ENCODE results near the gene QDPR.
A peak's percentile ranks its signal among the peaks of the same experiment; 100 is the strongest.

QDPR gene

DNA sequence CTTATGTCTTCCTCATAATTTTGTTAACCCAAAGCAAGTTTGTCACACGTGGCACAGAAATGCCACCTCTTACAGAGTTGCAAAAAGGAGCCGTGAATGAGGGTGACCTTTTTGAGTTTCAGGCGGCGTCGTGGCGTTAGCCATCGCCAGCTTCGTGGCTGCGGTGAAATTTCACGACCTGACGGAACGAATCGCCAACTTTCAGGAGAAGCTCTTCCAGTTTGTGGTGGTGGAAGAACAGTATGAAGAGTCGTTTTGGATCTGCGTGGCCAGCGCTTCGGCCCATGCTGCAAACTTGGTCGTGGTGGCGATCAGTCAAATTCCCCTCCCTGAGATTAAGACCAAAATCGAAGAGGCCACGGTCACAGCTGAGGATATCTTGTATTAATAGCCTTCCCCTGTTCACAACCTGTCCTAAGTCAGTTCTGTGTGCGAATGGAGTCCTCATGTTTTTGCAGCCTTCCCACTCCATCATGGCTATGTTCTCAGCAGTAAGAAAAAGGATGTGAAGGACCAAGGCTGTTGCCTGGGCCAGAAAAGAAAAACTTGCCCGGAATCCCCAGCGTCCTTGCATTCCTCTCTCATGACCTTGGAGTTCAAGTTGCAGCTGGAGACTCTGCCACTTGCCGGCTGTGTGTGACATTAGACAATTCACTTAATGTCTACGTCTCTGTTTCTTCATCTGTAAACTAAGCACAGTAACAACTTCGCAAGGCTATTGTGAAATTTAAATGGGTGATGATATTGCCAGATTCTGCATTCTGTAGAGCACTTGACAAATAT, 15.0 kb upstream of the QDPR start:
- no peak for DNase-seq

DNA sequence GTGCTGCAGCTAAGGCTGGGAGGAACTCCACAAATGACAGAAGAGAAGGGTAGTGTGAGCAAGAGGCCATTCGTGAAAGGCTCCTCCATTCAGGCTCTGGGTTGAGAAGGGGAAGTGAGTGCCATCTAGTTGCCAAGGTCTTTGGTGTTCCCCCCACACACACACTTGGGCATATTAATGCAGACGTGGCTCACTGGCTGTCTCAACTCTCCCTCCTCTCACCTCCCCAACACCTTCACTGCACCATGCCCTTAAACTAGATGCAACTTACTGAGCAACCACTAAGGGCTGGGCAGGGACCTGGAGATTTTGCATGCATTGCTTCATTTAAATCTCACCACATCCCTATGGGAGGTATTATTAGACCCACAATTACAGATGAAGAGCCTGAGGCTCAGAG, 11.8 kb upstream of the QDPR start:
- DNase-seq = no peak

DNA sequence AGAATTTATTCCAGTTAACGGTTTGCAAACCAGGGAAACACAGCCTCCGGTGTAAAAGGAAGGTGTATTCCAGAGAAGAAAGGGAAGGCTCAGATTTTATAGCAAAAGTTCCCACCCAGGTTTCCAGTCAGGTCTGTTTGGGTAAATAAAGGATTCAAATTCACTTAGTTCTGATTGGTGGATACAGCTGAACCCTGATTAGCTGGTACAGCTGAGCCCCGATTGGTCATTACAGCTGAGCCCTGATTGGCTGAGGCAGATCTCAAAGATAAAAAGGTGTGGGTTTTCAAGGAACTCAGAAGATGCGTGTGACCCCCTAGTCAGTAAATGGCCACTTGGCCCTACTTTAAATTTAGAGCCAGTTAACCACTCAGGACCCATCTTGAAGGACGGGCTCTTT, 9.7 kb upstream of the QDPR start:
- no peak for DNase-seq

DNA sequence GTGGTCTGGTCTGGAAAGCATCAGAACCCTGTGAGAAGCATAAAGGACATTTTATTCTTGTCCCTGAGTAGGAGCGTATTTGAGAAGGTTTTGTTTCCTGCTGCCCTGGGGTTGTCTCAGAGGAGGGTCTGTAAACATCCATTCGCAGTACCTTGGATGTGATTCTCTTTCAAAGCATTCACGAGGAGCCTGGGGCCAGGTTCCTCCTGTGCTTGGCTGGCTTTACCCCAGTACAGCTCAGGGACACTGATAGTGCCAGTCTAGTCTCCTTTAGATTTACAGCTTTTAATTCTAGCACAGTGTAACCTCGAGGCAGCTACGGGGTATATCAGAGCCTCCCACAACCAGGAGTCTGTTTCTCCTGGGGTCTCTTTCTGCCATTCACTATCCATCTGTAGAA, 5.8 kb upstream of the QDPR start:
- no peak for DNase-seq

DNA sequence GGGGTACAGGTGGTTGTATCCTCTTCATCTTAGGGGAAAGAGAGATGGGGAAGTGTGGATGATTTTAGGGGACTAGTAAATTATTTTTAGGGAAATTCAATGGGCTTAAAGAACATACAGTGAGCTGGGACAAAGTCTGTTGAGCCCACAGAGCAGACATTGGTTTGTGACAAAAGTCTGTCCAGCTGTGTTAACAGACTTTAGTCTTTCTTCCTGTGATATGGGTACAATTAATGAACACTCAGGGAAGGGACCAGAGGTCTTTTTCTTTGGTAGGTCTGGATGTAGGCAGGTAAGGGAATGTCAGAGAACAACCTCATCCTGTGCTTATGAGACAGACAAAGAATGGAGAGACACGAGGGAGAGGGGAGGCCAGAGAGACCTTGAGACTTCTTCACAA, 5.1 kb upstream of the QDPR start:
- no peak for DNase-seq

DNA sequence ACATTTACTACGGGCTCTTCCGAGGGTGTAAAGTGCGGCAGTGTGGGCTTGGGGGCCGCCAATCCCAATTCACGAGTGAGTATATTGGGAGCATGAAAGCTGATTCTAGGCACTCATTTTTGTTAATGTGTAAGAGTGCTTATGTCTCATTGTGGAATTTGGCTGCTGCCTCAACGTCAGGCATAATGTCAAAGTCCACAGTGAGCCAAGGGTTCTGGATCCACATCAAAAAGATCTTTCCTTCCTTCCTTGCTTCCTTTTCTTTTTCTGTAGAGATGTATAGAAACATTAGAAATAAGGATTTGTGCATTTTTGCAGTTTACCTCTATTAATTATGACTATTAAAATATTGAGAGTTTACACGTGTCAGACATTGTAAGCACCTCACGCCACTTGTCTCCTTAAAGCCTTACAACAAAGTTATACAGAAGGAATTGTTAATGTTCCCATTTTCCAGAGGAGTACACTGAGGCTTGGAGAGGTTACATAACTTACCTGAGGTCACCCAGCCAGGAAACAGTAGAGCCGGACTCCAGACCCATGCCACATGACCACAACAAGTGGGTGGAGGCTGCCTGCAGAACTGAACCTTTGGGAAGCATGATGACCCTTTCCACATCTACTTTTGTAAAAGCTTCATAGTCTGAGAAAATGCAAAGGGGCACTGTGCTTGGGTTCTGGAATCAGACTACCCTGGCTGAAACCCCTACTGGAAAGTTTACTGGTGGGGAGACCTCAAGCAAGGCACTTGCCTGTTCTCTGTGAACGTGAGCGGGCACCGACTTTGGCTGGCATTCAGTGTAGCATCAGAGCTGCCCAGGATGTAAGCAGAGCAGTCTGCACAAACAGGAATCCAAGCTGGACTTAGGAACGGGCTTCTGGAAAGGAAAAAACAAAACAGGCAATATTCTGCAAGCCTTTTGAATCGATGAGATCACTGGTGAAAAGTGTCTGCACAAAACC, 3.8 kb upstream of the QDPR start:
- DNase-seq = no peak

DNA sequence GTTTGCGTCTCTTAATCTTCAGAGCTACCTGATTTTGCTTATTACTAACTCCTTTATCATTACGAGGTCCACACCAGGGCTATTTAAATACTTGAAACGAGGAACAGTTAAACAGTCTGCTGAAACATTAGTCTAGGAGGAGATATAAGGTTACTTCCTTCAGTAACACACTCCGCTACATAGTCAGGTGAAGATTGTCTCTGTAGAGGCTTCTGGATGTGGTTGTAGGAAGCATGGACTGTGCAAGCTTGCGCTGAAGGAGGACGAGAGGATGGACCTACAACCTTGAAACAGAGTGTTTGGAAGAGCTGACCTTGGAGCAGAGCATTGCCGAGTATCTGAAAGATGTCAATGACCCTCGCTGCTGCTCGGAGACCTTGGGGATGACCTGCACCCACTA, 3.0 kb upstream of the QDPR start, which contains the start of gene CLRN2:
Gene CLRN2, plus strand, starts transcription at position 301 of the 400 bp plus-strand sequence. CDS start 102 bp downstream, outside the sequence.
- DNase-seq = no peak

DNA sequence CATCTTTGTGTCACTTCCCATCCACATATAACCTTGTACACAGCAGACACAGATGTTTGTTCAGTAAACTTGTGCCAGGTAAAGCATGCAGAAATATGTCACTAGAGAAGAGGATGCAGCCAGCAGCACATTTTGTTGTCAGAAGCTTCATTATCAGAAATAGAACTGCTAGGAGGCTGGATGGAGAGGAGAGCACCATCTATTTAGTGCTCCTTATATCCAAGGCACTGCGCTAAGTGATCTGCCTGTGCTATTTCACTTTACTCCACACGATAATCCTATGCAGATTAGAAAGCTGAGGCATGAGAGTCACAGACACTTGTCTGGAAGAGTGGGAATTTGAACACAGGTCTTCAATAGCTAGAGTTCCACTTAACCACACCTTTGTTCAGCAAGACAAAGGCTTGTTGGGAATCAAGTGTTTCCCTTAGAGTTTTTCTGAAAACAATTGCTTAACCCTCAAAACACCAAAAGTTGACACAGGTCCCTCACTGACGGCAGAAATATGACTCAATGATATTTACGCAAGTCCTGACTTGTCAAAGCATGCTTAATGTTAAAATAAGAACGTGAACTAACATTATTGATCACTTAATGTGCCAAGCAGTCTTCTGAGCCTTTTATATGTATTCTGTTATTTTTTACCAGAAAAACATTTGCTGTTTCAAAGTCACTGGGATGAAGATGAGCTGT, 1.2 kb upstream of the QDPR start:
- DNase-seq = no peak

DNA sequence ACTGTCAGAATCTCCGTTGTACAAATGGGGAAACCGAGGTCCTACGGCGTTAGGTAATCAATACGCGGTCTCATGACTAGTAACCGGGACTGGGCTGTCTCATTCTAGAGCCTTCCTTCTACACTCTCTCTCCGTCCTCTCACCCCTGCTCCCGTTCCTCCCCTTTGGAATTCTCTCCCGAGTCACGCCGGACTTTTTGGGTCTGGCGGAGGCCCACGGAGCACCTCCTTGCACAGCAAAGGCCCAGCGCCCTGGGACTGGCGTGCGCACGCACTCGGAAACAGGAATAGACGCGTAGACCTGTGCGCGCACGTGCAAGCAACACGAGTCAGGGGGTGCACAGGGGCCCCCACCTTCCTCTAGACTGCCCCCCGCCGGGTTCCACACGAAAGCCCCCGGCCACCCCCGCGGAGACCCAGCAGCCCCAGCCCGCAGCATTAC, 361 bp downstream of the QDPR start:
- DNase-seq = peak; percentile 26

DNA sequence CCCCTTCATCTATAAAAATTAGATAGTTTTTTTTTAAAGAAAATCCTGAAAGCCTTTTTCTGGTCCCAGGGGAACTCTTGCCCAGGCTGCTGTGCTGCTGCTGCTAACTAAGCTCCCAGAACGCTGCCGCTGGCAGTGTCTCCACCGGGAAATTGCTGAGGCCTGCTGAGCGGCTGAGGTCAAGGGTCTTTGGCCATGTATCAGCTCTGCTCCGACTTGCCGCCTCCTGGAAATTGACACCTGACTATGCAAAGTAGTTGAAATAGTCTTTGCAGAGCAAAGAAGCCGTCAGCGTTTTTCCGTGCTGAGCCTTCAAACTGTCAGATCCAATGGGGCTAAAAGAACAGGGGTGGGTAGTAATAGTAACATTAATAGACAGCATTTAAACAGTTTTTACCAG, 839 bp downstream of the QDPR start:
- DNase-seq = no peak

DNA sequence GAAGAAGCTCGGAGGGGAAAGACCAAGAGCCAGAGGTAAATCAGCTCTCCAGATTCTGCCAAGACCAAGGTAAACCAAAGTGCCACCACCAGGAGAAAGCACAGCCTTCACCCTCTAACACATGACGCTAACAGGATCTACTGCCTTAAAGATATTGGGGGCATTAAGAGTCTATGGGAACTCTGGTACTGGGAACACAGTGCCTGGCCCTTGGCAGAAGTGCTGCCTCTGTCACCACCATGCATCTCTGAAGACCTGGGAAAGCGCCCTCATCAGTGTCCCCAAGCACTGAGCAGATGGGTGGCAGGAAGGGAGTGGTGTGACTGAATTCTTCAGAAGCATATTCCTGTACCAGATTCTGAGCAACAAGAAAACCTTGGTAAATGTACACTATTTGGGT, 1.3 kb downstream of the QDPR start:
- DNase-seq = no peak

DNA sequence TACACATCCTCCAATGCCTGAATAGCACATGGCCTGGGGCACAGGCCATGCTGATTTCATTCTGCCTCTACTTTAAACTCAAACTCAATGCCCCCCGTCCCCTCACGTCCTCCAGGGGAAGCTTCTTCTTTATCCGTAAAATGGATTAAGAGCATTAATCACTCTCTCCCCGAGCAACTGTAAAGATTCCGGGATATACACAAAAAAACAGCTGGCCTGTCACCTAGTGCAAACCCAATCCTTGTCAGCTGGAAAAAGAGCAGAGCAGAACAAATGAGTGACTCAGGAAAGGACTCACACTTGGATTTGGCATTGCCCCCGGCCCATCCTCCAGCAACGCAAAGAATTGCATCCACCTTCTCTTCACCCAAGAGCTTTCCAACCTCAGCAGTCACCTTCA, 7.8 kb downstream of the QDPR start:
- DNase-seq = no peak

DNA sequence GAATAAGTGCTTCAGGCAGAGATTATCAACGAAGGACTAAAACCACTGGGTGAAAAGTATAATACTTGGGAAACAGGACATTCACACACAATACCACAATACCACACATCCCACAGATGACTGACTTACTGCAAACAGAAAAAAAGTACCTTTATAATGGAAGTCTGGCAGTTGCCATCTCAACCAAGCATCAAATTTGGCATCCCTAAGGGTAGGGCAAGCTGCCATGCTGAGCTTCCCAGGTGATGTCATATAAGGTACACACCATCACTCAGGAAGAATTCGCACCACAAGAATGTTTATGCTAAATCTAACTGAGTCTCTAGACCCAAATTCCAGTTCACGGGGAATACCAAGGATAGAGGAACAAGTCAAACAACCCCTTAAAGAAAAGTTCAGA, 9.1 kb downstream of the QDPR start:
- DNase-seq = no peak

DNA sequence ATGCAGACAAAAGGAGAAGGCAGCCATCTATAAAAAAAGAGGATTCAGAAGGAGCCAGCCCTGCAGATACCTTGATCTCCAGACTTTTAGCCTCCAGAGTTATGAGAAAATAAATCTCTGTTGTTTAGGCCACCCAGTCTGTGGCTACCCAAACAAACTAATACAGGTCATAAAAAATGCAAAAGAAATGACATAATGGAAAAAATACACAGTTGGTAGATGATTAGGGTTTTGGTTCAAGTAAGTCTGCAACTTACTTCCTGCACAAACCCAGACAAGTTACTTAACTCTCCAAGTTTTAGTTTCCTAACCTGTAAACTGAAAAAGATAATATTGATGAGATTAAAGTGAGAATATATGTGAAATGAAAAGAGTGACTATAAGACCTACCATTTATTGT, 11.3 kb downstream of the QDPR start:
- no peak for DNase-seq

DNA sequence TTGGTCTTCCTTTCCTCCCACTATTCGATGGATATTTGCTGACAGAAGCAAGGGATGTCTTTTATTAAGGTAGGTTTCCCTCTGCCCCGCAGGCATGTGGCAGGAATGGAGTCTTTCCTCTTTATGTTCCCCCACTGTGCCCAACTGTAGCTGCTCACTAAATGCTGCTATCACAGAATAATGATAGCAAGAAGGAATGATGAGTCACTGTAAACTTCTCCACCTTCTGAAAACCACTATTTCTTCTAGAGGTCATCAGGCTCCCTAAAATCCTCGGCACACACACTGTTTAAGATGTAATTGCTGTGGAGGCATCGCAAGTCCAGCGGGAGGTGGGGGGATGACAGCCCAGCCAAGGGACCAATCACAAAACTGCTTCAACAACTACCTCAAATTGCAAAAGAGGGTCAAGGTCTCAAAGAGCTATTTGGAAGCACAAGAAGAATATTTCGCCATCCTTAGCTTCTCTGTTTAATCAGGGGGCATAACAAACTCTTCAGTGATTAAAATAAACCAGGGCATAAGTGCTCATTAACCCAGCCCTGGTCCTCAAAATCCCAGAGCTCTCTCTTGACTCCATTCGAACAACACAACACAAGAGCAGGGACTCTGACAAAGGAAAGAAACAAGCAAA, 13.9 kb downstream of the QDPR start:
- DNase-seq = no peak

DNA sequence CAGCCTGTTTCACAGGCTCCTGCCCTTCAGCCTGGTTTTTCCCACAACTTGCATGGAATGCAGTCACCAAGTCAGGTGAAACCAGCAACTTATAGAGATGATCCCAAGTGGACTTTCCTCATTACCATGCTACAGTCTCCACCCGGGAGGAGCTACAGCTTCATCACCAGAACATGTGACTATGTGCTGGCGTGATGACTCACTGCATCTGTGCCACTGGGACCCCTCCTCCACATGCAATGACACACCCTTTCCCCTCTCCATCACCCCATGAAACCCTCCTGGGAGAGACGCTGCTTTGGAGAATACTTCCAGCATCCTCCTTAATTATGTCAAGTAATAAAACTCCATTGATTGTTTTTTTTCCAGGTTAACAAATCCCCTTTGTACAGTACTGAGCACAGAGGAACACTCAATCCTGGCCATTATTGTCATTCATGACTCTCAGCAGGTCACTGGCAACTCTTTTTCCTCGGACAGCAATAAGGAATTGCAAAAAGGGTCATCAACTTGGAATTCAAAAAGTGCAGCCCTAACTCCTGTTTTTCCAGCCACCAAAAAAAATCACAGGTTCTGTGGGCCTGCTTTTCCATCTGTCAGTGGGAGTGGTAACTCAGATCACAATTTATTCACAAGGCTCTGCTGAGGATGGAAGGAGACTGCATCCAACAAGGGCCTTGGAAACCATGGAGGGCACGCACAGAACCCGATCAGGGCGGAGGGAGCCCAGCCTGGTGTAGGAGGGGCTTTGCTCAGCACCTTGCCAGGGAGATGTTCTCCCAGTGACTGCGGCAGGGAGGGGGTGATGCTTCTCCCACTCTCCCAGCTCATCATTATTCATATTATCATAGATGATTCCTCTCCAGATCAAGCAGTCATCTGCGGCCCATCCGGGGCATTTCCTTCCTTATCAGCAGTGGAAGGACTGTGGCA, 17.4 kb downstream of the QDPR start:
- no peak for DNase-seq

DNA sequence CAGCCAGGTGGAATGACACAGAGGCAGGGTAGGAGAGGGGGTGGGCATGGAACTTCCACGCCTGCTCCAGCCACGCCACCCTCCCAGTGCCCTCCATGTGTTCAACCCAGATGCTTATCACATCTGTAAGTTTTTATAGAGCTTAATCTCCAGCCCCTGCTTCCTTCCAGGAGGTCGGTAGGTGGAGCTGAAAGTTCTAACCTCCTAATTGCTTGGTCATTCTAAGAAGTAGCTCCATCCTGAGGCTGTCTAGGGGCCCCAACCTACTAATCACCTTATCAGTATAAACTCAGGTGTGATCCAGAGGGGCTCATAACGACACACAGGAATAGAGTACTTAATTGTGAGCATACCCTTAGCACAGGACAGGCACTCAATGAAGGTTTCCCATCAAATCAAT, 18.3 kb downstream of the QDPR start:
- DNase-seq = no peak

DNA sequence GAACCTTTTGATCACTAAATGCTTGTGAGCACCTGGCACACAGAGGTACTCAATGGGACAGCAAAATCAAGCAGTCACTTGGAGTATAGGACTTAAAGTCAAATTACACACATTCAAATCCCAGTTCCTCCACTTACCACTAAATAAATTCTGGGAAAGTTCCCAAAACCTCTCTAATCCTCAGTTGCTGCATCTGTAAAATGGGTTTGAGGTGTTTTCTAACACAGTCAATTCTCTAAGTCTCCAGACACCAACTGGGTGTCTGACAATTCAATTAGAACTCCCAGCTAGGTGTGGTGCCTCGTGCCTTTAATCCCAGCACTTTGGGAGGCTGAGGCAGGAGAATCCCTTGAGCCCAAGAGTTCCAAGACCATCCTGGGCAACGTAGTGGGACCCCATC, 19.0 kb downstream of the QDPR start:
- DNase-seq = no peak

DNA sequence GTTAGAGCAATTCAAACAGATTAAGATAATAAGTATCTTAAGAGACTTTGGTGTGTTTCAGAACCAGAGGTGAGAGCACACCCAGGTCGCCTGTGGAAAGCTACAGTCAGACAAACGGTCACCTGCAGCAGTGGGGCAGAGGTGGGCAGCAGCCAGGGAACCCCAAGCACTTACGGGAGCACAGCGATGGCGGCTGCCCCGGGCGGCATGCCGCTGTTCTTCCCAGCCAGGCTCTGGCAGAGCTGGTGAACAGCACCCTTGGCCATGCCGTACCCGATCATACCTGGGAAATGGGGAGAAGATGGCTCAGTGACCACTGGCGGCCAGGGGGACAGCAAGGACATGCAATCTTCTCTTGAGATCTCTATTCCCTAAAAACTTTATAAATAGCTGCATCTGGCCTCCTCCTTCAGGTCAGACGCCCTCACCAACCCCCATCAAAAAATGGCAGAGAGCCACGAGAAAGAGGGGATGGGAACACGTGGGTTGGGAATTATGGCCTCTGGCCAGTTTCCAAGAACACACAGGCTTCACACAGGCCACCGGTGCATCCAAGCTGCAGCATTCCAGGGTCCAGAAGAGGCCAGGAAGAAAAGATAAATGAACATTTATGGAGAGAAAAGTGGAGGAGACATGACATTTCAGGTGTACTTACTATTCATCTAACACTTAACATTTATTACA, 19.7 kb downstream of the QDPR start:
- no peak for DNase-seq

DNA sequence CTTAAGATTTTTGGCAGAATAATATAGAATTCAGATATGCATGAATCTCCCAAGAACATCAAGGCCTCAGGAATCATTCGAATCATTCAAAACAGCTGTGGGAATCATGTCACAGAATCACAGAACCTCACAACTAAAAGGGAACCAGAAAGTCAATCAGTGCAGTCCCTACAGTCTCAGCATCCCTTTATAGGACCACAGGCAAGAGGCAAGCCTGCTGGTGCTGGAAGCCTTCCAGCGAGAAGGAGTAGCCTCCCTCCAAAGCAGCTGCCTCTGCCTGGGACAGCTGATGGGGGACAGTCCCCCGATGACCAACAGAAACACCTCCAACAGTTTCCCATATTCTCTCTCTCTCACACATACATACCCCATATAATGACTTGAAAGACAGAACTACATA, 20.7 kb downstream of the QDPR start:
- no peak for DNase-seq

DNA sequence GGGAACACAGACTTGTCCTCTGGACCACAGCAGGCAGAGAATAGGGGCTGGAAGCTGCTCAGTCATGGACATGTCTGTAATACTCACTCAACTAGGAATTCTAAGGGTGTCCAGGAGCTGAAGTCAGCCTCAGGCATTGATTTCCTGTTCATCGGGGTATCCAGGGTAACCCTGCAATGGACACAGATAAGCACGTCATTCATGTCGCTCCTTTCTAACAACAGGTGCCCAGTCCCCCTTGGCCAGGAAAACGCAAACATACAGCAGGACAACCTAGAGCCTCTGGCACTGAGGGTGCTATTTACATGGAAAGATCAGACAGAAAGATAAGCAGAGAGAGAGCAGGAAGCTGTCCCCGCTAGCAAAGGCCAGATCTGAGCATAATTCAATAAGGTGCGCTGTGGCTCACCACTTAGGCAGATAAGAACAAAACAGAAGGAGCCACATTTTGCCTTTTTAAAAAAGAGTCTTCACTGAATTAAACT, 21.3 kb downstream of the QDPR start:
- DNase-seq = no peak
